ENCODE data around the gene DHX15. TPM values are rescaled to one million over a fixed set of nuclear protein-coding genes. Genes with fewer than 3 reads are reported as not detected.

Gene DHX15
- total RNA-seq, 1 donor from 2014 or later = 225 TPM

- no peak for DNase-seq
Measured at GRCh38 chr4:24582235-24582832, 2.0 kb downstream of the DHX15 start.

GRCh38 chr4:24578364-24578763 is 6.0 kb downstream of the DHX15 start:
- no peak for DNase-seq

GRCh38 chr4:24576276-24576675 is 8.1 kb downstream of the DHX15 start:
- DNase-seq = no peak

GRCh38 chr4:24574236-24574635 is 10.1 kb downstream of the DHX15 start:
- DNase-seq = no peak

- no peak for DNase-seq
Measured at GRCh38 chr4:24573582-24573981, 10.8 kb downstream of the DHX15 start.

GRCh38 chr4:24570574-24571236 is 13.6 kb downstream of the DHX15 start:
- no peak for DNase-seq

GRCh38 chr4:24570172-24570571 is 14.2 kb downstream of the DHX15 start:
- no peak for DNase-seq

GRCh38 chr4:24569662-24570061 is 14.7 kb downstream of the DHX15 start:
- DNase-seq = no peak

GRCh38 chr4:24568425-24568824 is 15.9 kb downstream of the DHX15 start:
- no peak for DNase-seq

- DNase-seq = no peak
Measured at GRCh38 chr4:24565054-24565453, 19.3 kb downstream of the DHX15 start.

GRCh38 chr4:24564488-24564887 is 19.9 kb downstream of the DHX15 start:
- DNase-seq = no peak

- no peak for DNase-seq
Measured at GRCh38 chr4:24561438-24562139, 22.8 kb downstream of the DHX15 start.

- DNase-seq = no peak
Measured at GRCh38 chr4:24560868-24561368, 23.4 kb downstream of the DHX15 start.

GRCh38 chr4:24559889-24560288 is 24.5 kb downstream of the DHX15 start:
- no peak for DNase-seq

GRCh38 chr4:24559032-24559821 is 25.1 kb downstream of the DHX15 start:
- DNase-seq = no peak

- DNase-seq = no peak
Measured at GRCh38 chr4:24557026-24558025, 27.0 kb downstream of the DHX15 start.

GRCh38 chr4:24551492-24552289 is 32.7 kb downstream of the DHX15 start:
- no peak for DNase-seq

GRCh38 chr4:24550441-24551175 is 33.7 kb downstream of the DHX15 start:
- DNase-seq = no peak

GRCh38 chr4:24547979-24548378 is 36.4 kb downstream of the DHX15 start:
- DNase-seq = no peak

Measured in occipital lobe (tissue), 2 donors.